GM23248 (cell line): ENCODE data around the gene RALGPS1.

Source experiments
- EZH2 ChIP-seq: fragments of 200-600 bp; sonication (generic); IDR thresholded peaks from 2 replicates; pipeline ENCODE4 v1.6.1; 2018; ENCODE audit warnings: antibody characterized with exemption, mild to moderate bottlenecking; ENCODE audit not compliant: insufficient read depth, poor library complexity, severe bottlenecking
- EZH2phosphoT487 ChIP-seq: fragments of 200-600 bp; sonication (generic); IDR thresholded peaks from 2 replicates; pipeline ENCODE4 v1.6.1; 2018; ENCODE audit warnings: antibody characterized with exemption, moderate library complexity, mild to moderate bottlenecking, low read depth; ENCODE audit not compliant: insufficient read depth

GRCh38 chr9:127130661-127131538, 216.3 kb downstream of the RALGPS1 start:
- TF ChIP-seq EZH2 (no peak), EZH2phosphoT487 (no peak)
